KMS-11 (cell line): ENCODE results near the gene TRAF1.

ENCODE experiments used
- H2AFZ ChIP-seq: fragments of 200-600 bp; sonication (generic); 2 replicates; pipeline ENCODE4 v1.6.1; 2016; ENCODE audit warnings: antibody characterized with exemption, mixed run types, low read depth
- H3K27ac ChIP-seq: fragments of 200-600 bp; sonication (generic); 2 replicates; pipeline ENCODE4 v1.6.1; 2016; ENCODE audit warnings: mild to moderate bottlenecking, mixed run types
- H3K27me3 ChIP-seq: fragments of 200-600 bp; sonication (generic); 2 replicates; pipeline ENCODE4 v1.6.1; 2017; ENCODE audit warnings: mild to moderate bottlenecking, low read depth, mixed run types, moderate library complexity; ENCODE audit not compliant: insufficient read depth
- H3K36me3 ChIP-seq: fragments of 200-600 bp; sonication (generic); 2 replicates; pipeline ENCODE4 v1.6.1; 2017; ENCODE audit warnings: mild to moderate bottlenecking, mixed run types; ENCODE audit not compliant: insufficient read depth
- H3K4me1 ChIP-seq: fragments of 200-600 bp; sonication (generic); 2 replicates; pipeline ENCODE4 v1.6.1; 2016; ENCODE audit warnings: mild to moderate bottlenecking, low read depth, mixed run types; ENCODE audit not compliant: poor library complexity, severe bottlenecking
- H3K4me2 ChIP-seq: fragments of 200-600 bp; sonication (generic); 2 replicates; pipeline ENCODE4 v1.7.0; 2016; ENCODE audit warnings: mild to moderate bottlenecking, mixed run types
- H3K4me3 ChIP-seq: fragments of 200-600 bp; sonication (generic); IDR thresholded peaks from 2 replicates; pipeline ENCODE4 v1.6.1; 2017; ENCODE audit warnings: low read depth, low read length, mixed read lengths; ENCODE audit not compliant: insufficient read depth
- H3K79me2 ChIP-seq: fragments of 200-600 bp; sonication (generic); 2 replicates; pipeline ENCODE4 v1.6.1; 2016; ENCODE audit warnings: low read depth, mixed run types; ENCODE audit not compliant: insufficient read depth
- H3K9ac ChIP-seq: fragments of 200-600 bp; sonication (generic); 2 replicates; pipeline ENCODE4 v1.6.1; 2016; ENCODE audit warnings: mild to moderate bottlenecking, mixed run types
- H4K20me1 ChIP-seq: fragments of 200-600 bp; sonication (generic); 2 replicates; pipeline ENCODE4 v1.6.1; 2016; ENCODE audit warnings: mild to moderate bottlenecking, mixed run types; ENCODE audit not compliant: insufficient read depth
- CTCF ChIP-seq: fragments of 200-600 bp; sonication (generic); conservative IDR thresholded peaks from 2 replicates; pipeline ENCODE4 v1.6.1; 2017; ENCODE audit warnings: low read depth, mild to moderate bottlenecking, antibody characterized with exemption, low read length, moderate library complexity, mixed read lengths

The TRAF1 gene

GRCh38 chr9:120938851-120939250, 12.3 kb upstream of the TRAF1 start:
- Histone ChIP-seq H3K27ac (no peak overlapping the region), H4K20me1 (no peaks in the 10 kb centered on the region), H3K9ac (no peak overlapping the region), H3K36me3 (no peaks in the 10 kb centered on the region), H3K4me2 (no peak overlapping the region), H3K4me3 (no peak overlapping the region), H3K4me1 (peaks cover 40% of the 10 kb centered on the region), H2AFZ (no peak overlapping the region), H3K27me3 (no peaks in the 10 kb centered on the region), H3K79me2 (no peaks in the 10 kb centered on the region)
- TF ChIP-seq CTCF, result no peak

DNA sequence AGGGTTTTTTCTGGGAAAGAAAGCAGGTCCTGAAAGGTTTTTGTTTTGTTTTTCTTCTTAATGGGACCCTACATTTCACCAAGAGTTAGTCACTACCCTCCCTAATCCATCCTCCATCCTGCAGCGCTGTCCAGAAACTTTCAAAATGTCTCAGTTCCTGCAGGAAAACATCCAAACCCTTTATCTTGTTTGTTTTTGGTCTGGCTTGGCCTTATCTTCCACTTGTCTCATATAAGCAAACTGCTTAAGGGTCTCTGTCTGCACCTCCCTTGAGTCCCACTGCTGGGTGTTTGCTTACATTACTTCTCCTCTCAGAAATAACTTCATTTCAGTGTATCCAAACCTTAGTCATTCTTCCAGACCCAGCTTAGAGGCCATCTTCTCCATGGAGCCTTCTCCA, 11.0 kb upstream of the TRAF1 start:
- H3K4me1 ChIP-seq, result peaks cover 52% of the 10 kb centered on the region
- no peak overlapping the region for H3K4me3 ChIP-seq
- no peaks in the 10 kb centered on the region for H4K20me1 ChIP-seq
- TF ChIP-seq CTCF, result no peak
- no peaks in the 10 kb centered on the region for H3K36me3 ChIP-seq
- no peak overlapping the region for H3K9ac ChIP-seq
- H3K79me2 ChIP-seq, result no peaks in the 10 kb centered on the region
- no peaks in the 10 kb centered on the region for H3K27me3 ChIP-seq
- peak overlapping the region; percentile 74; the same call in 1 of the 2 replicates for H3K27ac ChIP-seq
- H2AFZ ChIP-seq, result peak overlapping the region; percentile 44; the same call in 1 of the 2 replicates
- no peak overlapping the region for H3K4me2 ChIP-seq

DNA sequence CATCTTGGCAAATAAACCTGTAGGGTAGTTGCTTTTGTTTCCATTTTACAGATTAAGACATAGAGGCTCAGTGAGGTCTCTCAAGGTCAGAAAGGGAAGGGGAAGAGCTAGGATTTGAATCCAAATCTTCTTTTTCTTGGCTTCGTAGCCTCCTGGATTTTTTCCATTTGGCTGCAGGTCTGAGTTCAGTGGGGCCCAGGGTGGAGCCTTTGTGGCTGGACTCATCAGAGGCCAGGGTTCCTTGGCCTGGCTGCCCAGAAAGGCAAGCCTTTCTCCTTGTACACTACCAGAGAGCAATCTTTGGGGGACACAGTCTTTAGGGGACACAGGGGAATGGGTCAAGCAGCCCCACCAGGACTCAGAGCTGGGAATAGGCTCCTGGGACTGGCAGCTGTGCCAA, 10.5 kb upstream of the TRAF1 start:
- TF ChIP-seq CTCF, result no peak
- peak overlapping the region; percentile 77 for H3K4me2 ChIP-seq
- peaks cover 57% of the 10 kb centered on the region for H3K4me1 ChIP-seq
- H2AFZ ChIP-seq, result peak overlapping the region; percentile 44; the same call in 1 of the 2 replicates
- no peaks in the 10 kb centered on the region for H4K20me1 ChIP-seq
- H3K79me2 ChIP-seq, result no peaks in the 10 kb centered on the region
- H3K27ac ChIP-seq, result peak overlapping the region; percentile 74; the same call in 1 of the 2 replicates
- no peaks in the 10 kb centered on the region for H3K36me3 ChIP-seq
- peak overlapping the region; percentile 46; the same call in 1 of the 2 replicates for H3K9ac ChIP-seq
- H3K27me3 ChIP-seq, result no peaks in the 10 kb centered on the region
- H3K4me3 ChIP-seq, result no peak overlapping the region

- Histone ChIP-seq H3K36me3 (no peaks in the 10 kb centered on the region), H4K20me1 (no peaks in the 10 kb centered on the region), H3K4me1 (peaks cover 61% of the 10 kb centered on the region), H3K27ac (peak overlapping the region; percentile 74; the same call in 1 of the 2 replicates), H2AFZ (peak overlapping the region; percentile 44; the same call in 1 of the 2 replicates), H3K4me3 (no peak overlapping the region), H3K79me2 (no peaks in the 10 kb centered on the region), H3K4me2 (peak overlapping the region; percentile 77), H3K27me3 (no peaks in the 10 kb centered on the region), H3K9ac (peak overlapping the region; percentile 46; the same call in 1 of the 2 replicates)
- TF ChIP-seq CTCF, result peak; percentile 64
Measured at GRCh38 chr9:120936764-120937122, 10.1 kb upstream of the TRAF1 start.
